SK-N-SH (cell line): ENCODE results near the gene TIGAR. TPM values are rescaled to one million over a fixed set of nuclear protein-coding genes. Genes with fewer than 3 reads are reported as not detected.

Source experiments
- CTCF ChIA-PET: fragments of 300-600, 350-600 bp; formaldehyde crosslinking; extraction: SDS; loops from one replicate; lab custom pipeline; 2021; lab: Yijun Ruan, JAX
- POLR2A ChIA-PET: fragments of 350-600 bp; sonication (Branson Sonifier 250); formaldehyde crosslinking; extraction: SDS; loops from one replicate; lab custom pipeline; 2020; ENCODE audit warnings: antibody characterized with exemption, inconsistent platforms; lab: Yijun Ruan, JAX
- DNase-seq: peaks from one replicate; pipeline ENCODE4 v3.0.0; 2012
- H2AFZ ChIP-seq: fragments of 200-600 bp; sonication (generic); 2 replicates; pipeline ENCODE4 v1.8.1; 2016; ENCODE audit warnings: antibody characterized with exemption, mild to moderate bottlenecking, low read depth
- H3F3A ChIP-seq: fragments of 200-600 bp; sonication (generic); replicated peaks from 2 replicates; pipeline ENCODE3; 2016; ENCODE audit warnings: antibody characterized with exemption, mild to moderate bottlenecking; ENCODE audit not compliant: insufficient read depth
- H3K27ac ChIP-seq, 2 experiments: fragments of 200-500 bp in 1 of 2; fragments of 200-600 bp in 1 of 2; sonication (Bioruptor generic) in 1 of 2; sonication (generic), shearing (Covaris generic) in 1 of 2; 2 replicates each; pipeline versions ENCODE4 v1.5.1 to v1.6.1; 2014 to 2016; ENCODE audit warnings: low read depth in 2 of 2, inconsistent platforms in 1 of 2, low read length in 1 of 2, mild to moderate bottlenecking in 1 of 2, mixed read lengths in 1 of 2
- H3K27me3 ChIP-seq: fragments of 200-600 bp; sonication (generic), shearing (Covaris generic); 2 replicates; pipeline ENCODE4 v1.6.1; 2016; ENCODE audit warnings: mixed run types; ENCODE audit not compliant: insufficient read depth
- H3K36me3 ChIP-seq, 2 experiments: fragments of 200-500 bp in 1 of 2; fragments of 200-600 bp in 1 of 2; sonication (Bioruptor generic) in 1 of 2; sonication (generic) in 1 of 2; replicated peaks in 1 of 2; 2 replicates each; pipeline versions ENCODE3 to v1.5.1; 2014 to 2016; ENCODE audit warnings: low read length in 1 of 2, mild to moderate bottlenecking in 1 of 2; ENCODE audit not compliant: insufficient read depth in 2 of 2, control insufficient read depth in 1 of 2
- H3K4me1 ChIP-seq, 2 experiments: fragments of 200-500 bp in 1 of 2; fragments of 200-600 bp in 1 of 2; sonication (Bioruptor generic) in 1 of 2; sonication (generic), shearing (Covaris generic) in 1 of 2; 2 replicates each; pipeline versions ENCODE4 v1.5.1 to v1.6.1; 2014 to 2016; ENCODE audit warnings: low read depth in 1 of 2, low read length in 1 of 2, mixed run types in 1 of 2; ENCODE audit not compliant: insufficient read depth in 2 of 2, control insufficient read depth in 1 of 2
- H3K4me2 ChIP-seq: fragments of 200-600 bp; sonication (generic), shearing (Covaris generic); 2 replicates; pipeline ENCODE4 v1.6.1; 2017; ENCODE audit warnings: mixed run types
- H3K4me3 ChIP-seq, 2 experiments: fragments of 200-500 bp in 1 of 2; fragments of 200-600 bp in 1 of 2; sonication (Bioruptor generic) in 1 of 2; sonication (generic), shearing (Covaris generic) in 1 of 2; 2 replicates each; pipeline versions ENCODE4 v1.5.1 to v1.8.1; 2014 to 2016; ENCODE audit warnings: low read depth in 2 of 2, inconsistent platforms in 1 of 2, low read length in 1 of 2, mild to moderate bottlenecking in 1 of 2, mixed read lengths in 1 of 2, moderate library complexity in 1 of 2
- H3K79me2 ChIP-seq: fragments of 200-600 bp; sonication (generic); 2 replicates; pipeline ENCODE4 v1.8.1; 2017; ENCODE audit warnings: mild to moderate bottlenecking; ENCODE audit not compliant: insufficient read depth
- H3K9ac ChIP-seq: fragments of 200-600 bp; sonication (generic); 2 replicates; pipeline ENCODE4 v1.6.1; 2017; ENCODE audit warnings: mixed run types
- H3K9me2 ChIP-seq: fragments of 200-600 bp; sonication (generic); 2 replicates; pipeline ENCODE4 v1.6.1; 2017; ENCODE audit warnings: mixed run types
- H3K9me3 ChIP-seq: fragments of 200-600 bp; sonication (generic); 2 replicates; pipeline ENCODE4 v1.6.1; 2017; ENCODE audit warnings: mixed run types, mild to moderate bottlenecking, moderate library complexity
- H4K20me1 ChIP-seq: fragments of 200-600 bp; sonication (generic); 2 replicates; pipeline ENCODE4 v1.6.1; 2017; ENCODE audit warnings: mild to moderate bottlenecking, mixed run types; ENCODE audit not compliant: insufficient read depth
- ELF1 ChIP-seq: IDR thresholded peaks from 2 replicates; pipeline ENCODE4 v1.4.0; 2012
- EP300 ChIP-seq, 2 experiments: IDR thresholded peaks; 2 replicates each; pipeline versions ENCODE4 v1.4.0 to v1.6.1; 2012; ENCODE audit warnings: borderline replicate concordance in 1 of 2, low read depth in 1 of 2, low read length in 1 of 2
- FOXM1 ChIP-seq: IDR thresholded peaks from 2 replicates; pipeline ENCODE4 v1.4.0; 2012; ENCODE audit warnings: low read depth, mild to moderate bottlenecking
- GABPA ChIP-seq: IDR thresholded peaks from 2 replicates; pipeline ENCODE4 v1.4.0; 2012; ENCODE audit warnings: low read depth, mild to moderate bottlenecking
- GATA2 ChIP-seq: sonication (generic); formaldehyde crosslinking; IDR thresholded peaks from 2 replicates; pipeline ENCODE4 v1.5.0; 2020; ENCODE audit warnings: mild to moderate bottlenecking, missing genetic modification reagents
- JUND ChIP-seq: IDR thresholded peaks from 2 replicates; pipeline ENCODE4 v1.4.0; 2012
- MEF2A ChIP-seq: IDR thresholded peaks from 2 replicates; pipeline ENCODE4 v1.4.0; 2012; ENCODE audit warnings: low read depth, borderline replicate concordance
- MXI1 ChIP-seq: IDR thresholded peaks from 2 replicates; pipeline ENCODE4 v1.6.1; 2012; ENCODE audit warnings: mild to moderate bottlenecking, low read depth, low read length, improper control_type of control experiment
- RCOR1 ChIP-seq: fragments of 150-350 bp; IDR thresholded peaks from 2 replicates; pipeline ENCODE4 v1.6.1; 2017; ENCODE audit warnings: antibody characterized with exemption, low read length
- REST ChIP-seq: IDR thresholded peaks from 2 replicates; pipeline ENCODE4 v1.6.1; 2012; ENCODE audit warnings: mild to moderate bottlenecking, low read depth, low read length, moderate library complexity
- RFX5 ChIP-seq: IDR thresholded peaks from 2 replicates; pipeline ENCODE4 v1.6.1; 2012; ENCODE audit warnings: mild to moderate bottlenecking, improper control_type of control experiment, low read length
- RXRA ChIP-seq: IDR thresholded peaks from 2 replicates; pipeline ENCODE4 v1.4.0; 2012; ENCODE audit warnings: low read depth, mild to moderate bottlenecking, borderline replicate concordance
- SIN3A ChIP-seq: IDR thresholded peaks from 2 replicates; pipeline ENCODE4 v1.6.1; 2012; ENCODE audit warnings: low read depth, mild to moderate bottlenecking, low read length, moderate library complexity, borderline replicate concordance
- SMC3 ChIP-seq: IDR thresholded peaks from 2 replicates; pipeline ENCODE4 v1.6.1; 2012; ENCODE audit warnings: low read depth, low read length, improper control_type of control experiment
- USF1 ChIP-seq: IDR thresholded peaks from 2 replicates; pipeline ENCODE4 v1.4.0; 2012; ENCODE audit warnings: low read depth, borderline replicate concordance
- WGBS: methylation state at CpG from one replicate; pipeline ENCODE4 v1.1.6; 2017; ENCODE audit warnings: low lambda C conversion rate; 5-methylcytosine and 5-hydroxymethylcytosine counted together
- polyA plus RNA-seq, 3 experiments: library from polyadenylated mRNA; depleted of rRNA; stranded (reverse); fragments of >200 nt; gene quantifications; 2 replicates each; pipeline ENCODE4 v1.2.3, GENCODE V29; 2012

TIGAR gene
- polyA plus RNA-seq, 1 of the 3 experiments (the other 2 are of a cell fraction), result 8.3 TPM

GRCh38 chr12:4372653-4373052 is 51.6 kb downstream of the TIGAR start:
- no peak overlapping the region for H3K4me3 ChIP-seq
- WGBS, result 8% methylated on average over 2 of the region's 2 CpGs

More at GRCh38 chr12:4372653-4373052, 51.6 kb downstream of the TIGAR start:
- no peaks in the 10 kb centered on the region for H3F3A ChIP-seq
- no peak overlapping the region for H2AFZ ChIP-seq
- TF ChIP-seq SMC3, result no peak
- no peak for TF ChIP-seq RCOR1
- TF ChIP-seq MEF2A, result no peak
- no peak for TF ChIP-seq GABPA
- no peak for TF ChIP-seq USF1
- no peak for TF ChIP-seq RFX5
- no peak for TF ChIP-seq GATA2 (CRISPR knock-in tag)
- no peak for TF ChIP-seq REST
- no peak for TF ChIP-seq RXRA
- no peak for TF ChIP-seq MXI1
- TF ChIP-seq EP300 (IDR thresholded peaks at IDR 0.05; ENCODE audit: borderline replicate concordance in 1 of 2, low read depth in 1 of 2, low read length in 1 of 2), result no peak
- TF ChIP-seq FOXM1, result no peak
- no peak for TF ChIP-seq JUND
- no peak for TF ChIP-seq SIN3A
- no peak for TF ChIP-seq ELF1
- no peaks in the 10 kb centered on the region for H3K4me1 ChIP-seq
- H3K27me3 ChIP-seq, result peaks cover 15% of the 10 kb centered on the region; the same call in 1 of the 2 replicates
- H4K20me1 ChIP-seq, result no peaks in the 10 kb centered on the region
- H3K9me3 ChIP-seq, result no peaks in the 10 kb centered on the region
- no peaks in the 10 kb centered on the region for H3K36me3 ChIP-seq
- no peak for DNase-seq
- H3K79me2 ChIP-seq, result no peaks in the 10 kb centered on the region
- CTCF ChIA-PET, result interaction anchor here (1.0 kb wide), 1 partner anchor 155 kb away, joined by 3 read pairs; no protein-coding TSS in a partner anchor
- no peak overlapping the region for H3K27ac ChIP-seq
- no peak overlapping the region for H3K4me2 ChIP-seq
- H3K9ac ChIP-seq, result no peak overlapping the region
- H3K9me2 ChIP-seq, result no peaks in the 10 kb centered on the region
- POLR2A ChIA-PET, result no interaction called here
